HepG2 (cell line): Measurements from ENCODE around the gene PIK3CA. TPM values are rescaled to one million over a fixed set of nuclear protein-coding genes. Genes with fewer than 3 reads are reported as not detected.

Experiments
- ARNT2 ChIP-seq: sonication (generic); formaldehyde crosslinking; IDR thresholded peaks from 2 replicates; pipeline ENCODE4 v1.8.0; 2022; ENCODE audit warnings: mild to moderate bottlenecking, low read depth, missing genetic modification reagents, moderate library complexity
- ATF4 ChIP-seq, 2 experiments: fragments of 450-650 bp in 1 of 2; sonication (generic) in 1 of 2; formaldehyde crosslinking; IDR thresholded peaks; 2 replicates each; pipeline versions ENCODE4 v1.5.0 to v1.8.0; 2020 to 2022; ENCODE audit warnings: mild to moderate bottlenecking in 1 of 2, missing genetic modification reagents in 1 of 2
- BCL6 ChIP-seq: IDR thresholded peaks from 2 replicates; pipeline ENCODE4 v1.6.1; 2016; ENCODE audit warnings: missing genetic modification reagents, missing compliant biosample characterization
- FOXP4 ChIP-seq: sonication (generic); formaldehyde crosslinking; IDR thresholded peaks from 2 replicates; pipeline ENCODE4 v1.4.0; 2020; ENCODE audit warnings: missing genetic modification reagents
- HIC2 ChIP-seq: sonication (generic); formaldehyde crosslinking; IDR thresholded peaks from 2 replicates; pipeline ENCODE4 v1.9.0; 2022; ENCODE audit warnings: low read depth, missing genetic modification reagents
- HOXD1 ChIP-seq: sonication (generic); formaldehyde crosslinking; IDR thresholded peaks from 2 replicates; pipeline ENCODE4 v1.5.0; 2020; ENCODE audit warnings: missing genetic modification reagents
- MEF2D ChIP-seq: sonication (generic); formaldehyde crosslinking; IDR thresholded peaks from 2 replicates; pipeline ENCODE4 v1.5.1; 2020; ENCODE audit warnings: mild to moderate bottlenecking, missing genetic modification reagents
- MXD4 ChIP-seq: IDR thresholded peaks from 2 replicates; pipeline ENCODE4 v1.6.1; 2016; ENCODE audit warnings: mild to moderate bottlenecking, missing biosample characterization, missing genetic modification reagents
- PRDM4 ChIP-seq: sonication (generic); formaldehyde crosslinking; IDR thresholded peaks from 2 replicates; pipeline ENCODE4 v1.9.0; 2021; ENCODE audit warnings: missing genetic modification reagents, borderline replicate concordance
- SATB2 ChIP-seq: sonication (generic); formaldehyde crosslinking; IDR thresholded peaks from 2 replicates; pipeline ENCODE4 v1.5.0; 2020; ENCODE audit warnings: missing genetic modification reagents
- SMYD3 ChIP-seq: sonication (generic); formaldehyde crosslinking; IDR thresholded peaks from 2 replicates; pipeline ENCODE4 v1.8.1; 2023; ENCODE audit warnings: mild to moderate bottlenecking, missing genetic modification reagents
- STAG1 ChIP-seq: sonication (generic); formaldehyde crosslinking; IDR thresholded peaks from 2 replicates; pipeline ENCODE4 v1.4.0; 2020; ENCODE audit warnings: missing genetic modification reagents
- ZBTB43 ChIP-seq: sonication (generic); formaldehyde crosslinking; conservative IDR thresholded peaks from 2 replicates; pipeline ENCODE4 v1.4.0; 2020; ENCODE audit warnings: missing genetic modification reagents
- ZKSCAN1 ChIP-seq: fragments of 150-350 bp; IDR thresholded peaks from 2 replicates; pipeline ENCODE4 v1.6.1; 2014; ENCODE audit warnings: low read length
- ZNF282 ChIP-seq: fragments of 450-650 bp; IDR thresholded peaks from 2 replicates; pipeline ENCODE4 v1.6.1; 2018; ENCODE audit not compliant: partially characterized antibody
- ZNF557 ChIP-seq: sonication (generic); formaldehyde crosslinking; IDR thresholded peaks from 2 replicates; pipeline ENCODE4 v1.4.0; 2020; ENCODE audit warnings: missing genetic modification reagents
- ZNF710 ChIP-seq: sonication (generic); formaldehyde crosslinking; IDR thresholded peaks from 2 replicates; pipeline ENCODE4 v1.5.0; 2020; ENCODE audit warnings: mild to moderate bottlenecking, missing genetic modification reagents, borderline replicate concordance
- ZNF772 ChIP-seq: sonication (generic); formaldehyde crosslinking; IDR thresholded peaks from 2 replicates; pipeline ENCODE4 v1.5.0; 2020; ENCODE audit warnings: mild to moderate bottlenecking, missing genetic modification reagents
- polyA plus RNA-seq, 8 experiments: library from polyadenylated mRNA; depleted of rRNA in 3 of 8; stranded (reverse) in 7 of 8; unstranded in 1 of 8; fragments of >200 nt; fragmentation: Illumina TruSeq in 4 of 8; extraction: Trizol in 4 of 8; gene quantifications; 2 replicates each; pipeline versions ENCODE4 v1.2.1 to v1.2.3, GENCODE V29; 2011 to 2016; ENCODE audit warnings: low read depth in 4 of 8, missing spikeins in 1 of 8, mixed read lengths in 1 of 8; ENCODE audit not compliant: insufficient read depth in 1 of 8
- total RNA-seq, 5 experiments: library from RNA; depleted of rRNA; stranded (reverse); fragments of >200 nt; fragmentation: Illumina TruSeq; extraction: Trizol; gene quantifications; 2 replicates each; pipeline ENCODE4 v1.2.3, GENCODE V29; 2016; ENCODE audit warnings: low read depth in 1 of 5

Gene PIK3CA
- total and polyA plus RNA-seq, 2 of the 13 experiments (the other 11 are each of a cell fraction or from before 2014, with no cell fraction given), result 5.7 to 11.4 TPM

- TF ChIP-seq ZNF710 (no peak), PRDM4 (CRISPR knock-in tag) (no peak), FOXP4 (CRISPR knock-in tag) (no peak), ZNF772 (CRISPR knock-in tag) (0 out of 2 replicates have a peak, but pooled peaks have one; percentile 31), ZNF282 (no peak), BCL6 (CRISPR knock-in tag) (no peak), SATB2 (CRISPR knock-in tag) (no peak), MXD4 (CRISPR knock-in tag) (no peak), HOXD1 (CRISPR knock-in tag) (no peak), ZNF557 (CRISPR knock-in tag) (no peak), ATF4 (CRISPR knock-in tag; IDR thresholded peaks at IDR 0.05) (no peak), HIC2 (no peak), STAG1 (CRISPR knock-in tag) (no peak), ZBTB43 (CRISPR knock-in tag) (no peak), SMYD3 (CRISPR knock-in tag) (no peak), MEF2D (no peak), ZKSCAN1 (no peak), ARNT2 (peak; percentile 48; the same call in 1 of the 2 replicates)
Observed at GRCh38 chr3:179148616-179149405, 654 bp downstream of the PIK3CA start (continued).
